Fibroblast of skin of abdomen (primary cell): ENCODE results near the gene MAPK8IP2.
"Not testable (repeated sequence)": the region's sequence is repeated elsewhere in the genome, so short reads cannot be mapped to it uniquely, and the experiment has no call there.

Source experiments
- DNase-seq: peaks from one replicate; pipeline ENCODE4 v3.0.0-alpha.2; 2013

The MAPK8IP2 gene

DNA sequence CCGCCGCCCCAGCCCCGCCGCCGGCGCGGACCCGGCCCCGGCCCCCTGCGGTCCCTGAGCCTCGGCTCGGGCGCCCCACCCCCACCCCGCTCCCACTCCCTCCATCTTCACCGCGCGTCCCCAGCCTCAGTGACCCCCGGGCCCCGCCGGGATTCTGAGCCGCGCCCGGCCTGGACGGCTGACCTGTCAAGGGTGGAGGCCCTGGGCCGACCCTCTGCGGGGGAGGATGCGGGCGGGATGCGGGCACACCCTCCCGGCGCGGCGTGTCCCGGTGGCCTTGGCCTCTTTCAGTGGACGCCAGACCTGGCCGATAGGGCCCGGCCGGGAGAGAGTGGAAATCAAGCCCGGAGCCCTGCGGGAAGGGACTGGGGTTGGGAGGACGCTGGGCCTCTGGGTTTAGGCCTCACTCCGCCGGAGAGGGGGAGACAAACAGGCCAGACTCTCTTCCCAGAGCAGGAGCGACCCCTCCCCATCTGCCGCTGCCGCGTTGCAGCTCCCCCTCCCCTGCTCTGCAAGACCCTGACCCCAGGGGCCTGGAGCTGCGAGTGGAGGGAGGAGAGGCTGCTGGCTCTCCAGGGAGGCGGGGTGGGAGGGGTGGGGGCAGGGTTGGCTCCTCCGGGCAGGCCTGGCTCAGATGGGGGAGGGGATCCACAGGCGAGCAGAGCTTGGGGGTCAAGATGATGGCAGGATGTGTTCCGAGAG lies 525 bp downstream of the MAPK8IP2 start:
- no peak for DNase-seq

DNA sequence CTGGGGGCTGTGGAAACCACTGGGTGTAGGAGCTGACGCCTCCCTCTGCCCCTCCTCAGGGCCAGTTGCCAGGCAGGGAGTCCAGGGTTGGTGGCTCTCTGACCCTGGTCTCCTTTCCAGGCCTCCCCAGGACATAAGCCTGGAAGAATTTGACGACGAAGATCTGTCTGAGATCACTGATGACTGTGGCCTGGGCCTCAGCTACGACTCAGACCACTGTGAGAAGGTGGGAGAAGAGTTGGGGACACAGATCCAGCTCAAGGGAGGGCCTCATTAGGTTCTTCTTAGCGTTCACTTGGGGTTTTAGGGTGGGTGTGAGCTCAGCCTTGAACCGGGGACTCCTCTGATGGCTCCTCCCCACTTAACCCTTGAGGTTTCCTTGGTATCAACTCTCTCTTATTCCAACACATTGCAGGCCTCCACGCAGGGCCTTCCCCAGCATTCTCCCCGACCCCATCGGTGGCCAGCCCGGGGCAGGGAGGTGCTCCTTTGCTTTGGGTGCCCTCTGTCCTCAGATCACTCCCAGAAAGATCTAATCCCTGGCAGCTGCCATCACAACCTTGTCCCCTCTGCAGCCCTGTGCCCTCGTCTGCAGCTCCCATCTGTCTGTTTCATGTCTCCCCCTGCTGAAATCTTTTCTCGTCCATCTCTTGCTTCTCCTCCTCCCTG lies 1.2 kb downstream of the MAPK8IP2 start:
- DNase-seq, result no peak

DNA sequence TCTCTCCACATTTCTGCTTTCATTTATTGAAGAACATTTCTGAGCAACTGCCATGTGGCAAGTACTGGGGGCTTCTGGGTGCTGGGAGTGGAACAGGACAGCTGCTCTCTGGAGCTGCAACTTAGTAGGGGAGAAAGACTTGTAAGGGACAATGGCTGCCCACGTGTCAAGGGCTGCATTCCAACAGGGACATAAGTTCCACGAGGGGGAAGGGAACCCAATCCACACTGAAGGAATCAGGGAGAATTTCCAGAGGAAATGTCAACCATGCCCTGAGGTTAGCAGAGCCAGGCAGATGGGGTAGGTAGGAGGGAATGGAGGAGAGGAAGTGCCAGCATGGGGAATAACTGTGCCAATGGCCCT lies 1.7 kb downstream of the MAPK8IP2 start:
- DNase-seq, result no peak

DNA sequence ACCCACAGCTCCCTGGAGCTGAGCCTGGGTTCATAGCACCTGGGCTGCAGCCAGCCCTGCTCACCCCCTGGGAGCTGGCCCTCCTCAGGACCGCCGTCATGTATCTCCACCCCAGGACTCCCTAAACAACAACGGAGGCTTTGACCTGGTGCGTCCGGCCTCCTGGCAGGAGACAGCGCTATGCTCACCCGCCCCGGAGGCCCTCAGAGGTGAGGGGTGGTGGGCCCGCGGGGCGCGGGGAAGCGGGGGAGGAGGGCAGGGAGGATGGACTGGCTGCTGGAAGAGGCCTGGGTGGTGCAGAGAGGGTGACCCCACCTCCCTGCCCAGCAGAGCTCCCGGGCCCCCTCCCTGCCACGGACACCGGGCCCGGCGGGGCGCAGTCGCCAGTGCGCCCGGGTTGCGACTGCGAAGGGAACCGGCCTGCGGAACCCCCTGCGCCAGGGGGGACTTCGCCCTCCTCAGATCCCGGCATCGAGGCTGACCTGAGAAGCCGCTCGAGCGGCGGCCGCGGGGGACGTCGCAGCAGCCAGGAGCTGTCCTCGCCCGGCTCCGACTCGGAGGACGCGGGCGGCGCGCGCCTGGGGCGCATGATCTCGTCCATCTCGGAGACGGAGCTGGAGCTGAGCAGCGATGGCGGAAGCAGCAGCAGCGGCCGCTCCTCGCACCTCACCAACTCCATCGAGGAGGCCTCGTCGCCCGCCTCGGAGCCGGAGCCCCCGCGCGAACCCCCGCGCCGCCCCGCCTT lies 3.1 kb downstream of the MAPK8IP2 start:
- no peak for DNase-seq

DNA sequence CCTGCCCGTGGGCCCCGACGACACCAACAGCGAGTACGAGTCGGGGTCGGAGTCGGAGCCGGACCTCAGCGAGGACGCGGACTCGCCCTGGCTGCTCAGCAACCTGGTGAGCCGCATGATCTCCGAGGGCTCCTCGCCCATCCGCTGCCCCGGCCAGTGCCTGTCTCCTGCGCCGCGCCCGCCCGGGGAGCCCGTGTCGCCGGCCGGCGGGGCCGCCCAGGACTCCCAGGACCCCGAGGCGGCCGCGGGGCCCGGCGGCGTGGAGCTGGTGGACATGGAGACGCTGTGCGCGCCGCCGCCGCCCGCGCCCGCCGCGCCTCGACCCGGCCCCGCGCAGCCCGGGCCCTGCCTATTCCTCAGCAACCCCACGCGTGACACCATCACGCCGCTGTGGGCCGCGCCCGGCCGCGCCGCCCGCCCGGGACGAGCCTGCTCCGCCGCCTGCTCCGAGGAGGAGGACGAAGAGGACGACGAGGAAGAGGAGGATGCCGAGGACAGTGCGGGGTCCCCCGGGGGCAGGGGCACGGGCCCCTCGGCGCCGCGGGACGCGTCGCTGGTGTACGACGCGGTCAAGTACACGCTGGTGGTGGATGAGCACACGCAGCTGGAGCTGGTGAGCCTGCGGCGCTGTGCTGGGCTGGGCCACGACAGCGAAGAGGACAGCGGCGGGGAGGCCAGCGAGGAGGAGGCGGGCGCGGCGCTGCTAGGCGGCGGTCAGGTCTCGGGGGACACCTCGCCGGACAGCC lies 3.8 kb downstream of the MAPK8IP2 start:
- no peak for DNase-seq

DNA sequence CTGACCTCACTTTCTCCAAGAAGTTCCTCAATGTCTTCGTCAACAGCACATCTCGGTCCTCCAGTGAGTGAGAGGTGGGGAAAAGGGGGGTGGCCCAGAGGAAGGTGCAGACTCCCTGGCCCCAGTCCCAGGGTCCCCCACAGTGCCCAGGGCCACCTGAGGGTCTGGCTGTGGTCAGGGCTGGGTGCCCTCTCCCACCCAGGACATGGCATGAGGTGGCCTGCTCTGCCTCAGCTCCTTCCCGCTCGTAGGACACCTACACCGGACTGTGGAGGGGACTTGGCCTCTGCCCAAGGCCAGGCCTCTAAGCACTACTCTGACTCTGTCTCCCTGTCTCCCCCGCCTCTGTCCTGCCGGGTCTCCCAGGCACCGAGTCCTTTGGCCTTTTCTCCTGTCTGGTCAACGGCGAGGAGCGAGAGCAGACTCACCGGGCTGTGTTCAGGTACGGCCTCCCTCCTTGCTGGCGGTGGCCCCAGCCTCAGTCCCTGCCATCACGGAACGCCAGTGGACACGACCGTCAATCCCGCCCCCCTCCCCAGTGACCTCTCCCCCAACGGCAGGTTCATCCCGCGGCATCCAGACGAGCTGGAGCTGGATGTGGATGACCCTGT lies 4.5 kb downstream of the MAPK8IP2 start:
- DNase-seq, result no peak

DNA sequence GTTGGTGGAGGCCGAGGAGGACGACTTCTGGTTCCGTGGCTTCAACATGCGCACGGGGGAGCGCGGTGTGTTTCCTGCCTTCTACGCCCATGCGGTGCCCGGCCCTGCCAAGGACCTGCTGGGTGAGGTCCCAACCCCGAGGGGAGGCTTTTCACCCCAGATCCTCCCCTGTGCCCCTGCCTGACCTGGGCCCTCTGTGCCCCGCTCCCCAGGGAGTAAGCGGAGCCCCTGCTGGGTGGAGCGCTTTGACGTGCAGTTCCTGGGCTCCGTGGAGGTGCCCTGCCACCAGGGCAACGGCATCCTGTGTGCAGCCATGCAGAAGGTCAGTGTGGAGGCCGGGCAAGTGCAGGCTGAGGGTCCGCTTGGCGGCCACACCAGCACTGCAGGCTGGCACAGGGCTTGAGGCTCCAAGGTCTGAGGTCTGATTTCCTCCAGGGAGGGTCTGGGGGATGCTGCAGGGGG lies 5.1 kb downstream of the MAPK8IP2 start:
- DNase-seq, result no peak

DNA sequence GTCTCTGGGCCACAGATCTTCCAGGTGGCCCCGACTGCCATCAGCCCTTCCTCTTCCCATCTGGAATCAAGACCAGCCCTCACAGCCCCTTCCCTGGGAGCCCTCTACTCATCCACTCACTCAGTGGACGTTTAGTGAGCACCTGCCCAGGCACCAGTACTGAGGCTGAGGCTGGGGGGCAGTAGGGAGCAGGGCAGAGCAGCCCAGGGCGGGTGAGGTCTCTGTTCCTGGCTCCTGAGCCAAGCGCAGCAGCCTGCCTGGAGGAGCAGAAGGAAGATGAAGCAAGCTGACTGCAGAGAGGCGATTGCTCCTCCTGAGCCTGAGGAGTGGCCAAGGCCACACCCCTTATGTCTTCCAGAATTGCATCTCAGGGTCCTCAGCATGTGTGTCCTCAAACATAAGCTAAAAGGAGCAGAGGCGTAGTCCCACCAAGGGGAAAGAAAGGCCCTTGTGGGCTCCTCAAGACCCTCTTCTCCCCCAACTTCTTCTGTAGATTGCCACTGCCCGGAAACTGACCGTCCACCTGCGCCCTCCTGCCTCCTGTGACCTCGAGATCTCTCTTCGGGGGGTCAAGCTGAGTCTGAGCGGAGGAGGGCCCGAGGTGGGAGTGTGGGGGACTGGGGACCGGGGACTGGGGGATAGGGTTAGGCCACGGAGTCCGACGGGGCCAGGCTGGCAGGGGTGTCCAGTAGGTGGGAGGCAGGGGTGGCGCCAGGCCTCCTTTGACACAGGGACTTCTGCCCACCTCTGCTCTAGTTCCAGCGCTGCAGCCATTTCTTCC lies 5.8 kb downstream of the MAPK8IP2 start:
- DNase-seq, result no peak

DNA sequence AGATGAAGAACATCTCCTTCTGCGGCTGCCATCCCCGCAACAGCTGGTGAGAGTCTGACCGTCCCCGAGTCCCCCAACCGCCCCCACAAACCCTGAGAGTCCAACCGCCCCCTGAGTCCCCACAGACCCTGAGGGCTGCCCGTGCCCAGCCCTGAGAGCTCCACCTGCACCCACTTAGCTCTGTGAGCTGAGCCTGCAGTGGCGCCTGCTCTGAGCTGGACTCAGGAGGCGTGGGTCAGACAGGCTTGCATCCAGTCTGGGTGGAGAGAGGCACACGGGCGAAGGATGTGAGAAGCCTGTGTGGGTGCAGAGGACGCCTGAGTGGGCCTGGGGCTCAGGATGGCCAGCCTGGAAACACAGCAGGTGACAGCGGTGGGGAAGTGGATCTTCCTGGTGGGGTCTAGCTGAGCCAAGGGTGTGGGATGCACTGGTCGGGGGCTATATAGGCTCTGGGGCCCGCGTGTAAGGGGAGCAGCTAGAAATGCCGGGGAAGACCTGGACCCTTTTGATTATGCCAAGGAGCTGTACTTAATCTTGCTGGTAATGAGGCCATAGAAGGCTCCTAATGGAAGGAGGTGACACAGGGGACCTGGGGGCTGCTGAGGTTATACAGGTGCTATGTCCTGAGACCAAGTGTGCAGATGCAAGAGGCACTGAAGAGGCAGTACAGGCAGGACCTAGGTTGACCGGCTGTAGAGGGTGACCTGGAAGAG lies 6.5 kb downstream of the MAPK8IP2 start:
- no peak for DNase-seq

DNA sequence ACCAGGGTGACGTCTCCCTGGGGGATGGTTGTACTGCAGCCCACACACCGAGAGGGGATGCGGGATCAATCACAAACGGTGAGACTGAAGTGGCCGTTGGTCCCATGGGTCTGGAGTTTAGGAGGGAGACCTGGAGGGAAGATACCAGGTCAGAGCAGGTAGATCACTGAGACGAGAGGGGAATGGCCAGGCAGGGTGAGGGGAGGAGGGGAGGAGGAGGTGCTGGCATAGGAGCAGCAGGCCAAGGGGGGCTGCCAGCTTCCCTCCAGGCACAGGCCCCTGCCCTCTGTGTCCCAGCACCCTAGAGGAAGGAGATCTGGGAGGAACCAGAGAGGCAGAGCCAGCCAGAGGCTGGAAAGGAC lies 7.0 kb downstream of the MAPK8IP2 start:
- DNase-seq, result no peak

DNA sequence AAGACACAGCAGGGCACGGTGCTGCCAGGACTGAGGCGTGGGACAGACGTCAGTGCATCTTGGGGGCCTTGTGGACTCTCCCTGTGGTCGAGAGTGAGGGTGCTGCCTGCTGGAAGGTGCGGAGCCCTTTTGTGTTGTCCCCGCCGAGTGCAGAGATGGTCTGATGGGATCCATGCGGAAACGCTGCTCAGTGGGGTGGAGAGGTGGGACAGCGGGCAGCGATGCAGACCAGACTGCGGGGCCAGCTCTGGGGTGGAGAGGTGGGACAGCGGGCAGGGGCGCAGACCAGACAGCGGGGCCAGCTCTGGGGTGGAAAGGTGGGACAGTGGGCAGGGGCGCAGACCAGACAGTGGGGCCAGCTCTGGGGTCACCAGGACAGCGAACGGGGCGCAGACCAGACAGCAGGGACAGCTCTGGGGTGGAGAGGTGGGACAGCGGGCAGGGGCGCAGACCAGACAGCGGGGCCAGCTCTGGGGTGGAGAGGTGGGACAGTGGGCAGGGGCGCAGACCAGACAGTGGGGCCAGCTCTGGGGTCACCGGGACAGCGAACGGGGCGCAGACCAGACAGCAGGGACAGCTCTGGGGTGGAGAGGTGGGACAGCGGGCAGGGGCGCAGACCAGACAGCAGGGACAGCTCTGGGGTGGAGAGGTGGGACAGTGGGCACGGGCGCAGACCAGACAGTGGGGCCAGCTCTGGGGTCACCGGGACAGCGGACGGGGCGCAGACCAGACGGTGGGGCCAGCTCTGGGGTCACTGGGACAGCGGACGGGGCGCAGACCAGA lies 7.7 kb downstream of the MAPK8IP2 start:
- DNase-seq, result not testable (repeated sequence)

DNA sequence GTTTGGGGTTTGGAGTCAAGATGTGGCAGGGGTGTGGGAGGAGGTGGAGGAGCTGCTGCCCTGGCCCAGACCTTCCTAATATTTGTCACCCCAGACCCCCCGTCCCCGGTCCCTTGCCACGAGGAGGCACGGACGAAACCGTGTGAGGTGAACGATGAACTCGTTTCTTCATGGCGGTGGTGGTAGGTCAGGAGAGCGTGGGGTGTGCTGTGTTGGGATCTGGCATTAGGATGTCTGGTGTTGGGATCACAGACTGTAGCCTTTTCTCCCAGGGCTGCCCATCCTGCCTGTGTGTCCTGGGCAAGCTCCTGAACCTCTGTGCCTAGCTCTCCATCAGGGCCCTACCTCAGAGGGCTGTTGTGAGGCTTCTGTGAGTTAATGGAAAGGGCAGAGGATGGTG lies 8.4 kb downstream of the MAPK8IP2 start:
- DNase-seq, result no peak

DNA sequence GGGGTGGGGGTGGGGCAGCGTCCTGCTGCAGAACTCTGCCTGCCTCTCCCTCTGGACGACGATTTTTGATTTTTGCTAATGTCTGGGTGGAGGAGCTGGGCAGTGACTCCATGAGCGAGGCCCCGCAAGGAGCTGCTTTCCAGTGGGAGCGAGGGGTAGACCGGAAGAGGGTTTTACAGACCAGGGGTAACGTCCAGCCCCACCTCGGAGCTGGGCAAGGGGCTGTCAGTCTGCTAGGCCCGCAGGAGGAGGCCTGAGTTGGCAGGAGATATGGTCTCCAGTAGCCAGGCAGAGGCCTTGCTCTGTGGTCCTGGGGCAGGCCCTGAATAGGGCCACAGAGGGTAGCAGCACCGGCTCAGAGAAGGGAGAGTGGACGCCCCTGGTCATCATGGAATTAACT lies 9.0 kb downstream of the MAPK8IP2 start:
- no peak for DNase-seq

DNA sequence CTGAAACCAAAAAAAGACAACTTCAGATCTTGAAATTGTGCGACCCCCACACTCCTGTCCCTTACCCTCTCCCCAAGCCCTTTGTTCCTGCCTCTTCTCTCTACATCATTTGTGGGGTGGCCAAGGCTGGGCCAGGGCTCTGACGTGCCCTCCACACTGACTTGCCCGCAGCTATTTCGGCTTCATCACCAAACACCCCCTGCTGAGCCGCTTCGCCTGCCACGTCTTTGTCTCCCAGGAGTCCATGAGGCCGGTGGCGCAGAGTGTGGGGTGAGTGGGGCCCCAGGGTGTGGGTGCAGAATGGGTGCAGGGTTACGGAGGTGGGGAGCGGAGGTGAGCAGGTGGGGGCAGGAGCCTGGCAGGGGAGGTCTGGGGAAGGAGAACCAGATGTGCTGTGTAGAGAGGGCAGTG lies 9.5 kb downstream of the MAPK8IP2 start:
- DNase-seq, result no peak

DNA sequence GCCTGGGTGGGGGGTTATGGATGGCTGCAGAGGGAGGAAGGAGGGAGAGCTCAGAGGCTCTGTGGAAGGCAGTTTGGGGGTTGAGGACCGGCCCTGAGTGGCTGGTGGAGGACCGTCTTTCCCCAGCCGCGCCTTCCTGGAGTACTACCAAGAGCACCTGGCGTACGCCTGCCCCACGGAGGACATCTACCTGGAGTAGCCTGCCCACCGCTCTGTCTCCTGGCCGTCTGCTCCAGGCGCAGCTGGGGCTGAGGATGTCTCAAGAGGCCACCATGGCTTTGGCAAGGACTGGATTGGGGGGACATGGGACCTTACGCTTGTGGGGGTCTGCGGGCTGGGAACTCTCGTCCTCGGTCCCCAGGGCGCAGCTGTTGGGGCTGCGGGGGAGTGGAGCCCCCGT lies 10.0 kb downstream of the MAPK8IP2 start:
- no peak for DNase-seq

DNA sequence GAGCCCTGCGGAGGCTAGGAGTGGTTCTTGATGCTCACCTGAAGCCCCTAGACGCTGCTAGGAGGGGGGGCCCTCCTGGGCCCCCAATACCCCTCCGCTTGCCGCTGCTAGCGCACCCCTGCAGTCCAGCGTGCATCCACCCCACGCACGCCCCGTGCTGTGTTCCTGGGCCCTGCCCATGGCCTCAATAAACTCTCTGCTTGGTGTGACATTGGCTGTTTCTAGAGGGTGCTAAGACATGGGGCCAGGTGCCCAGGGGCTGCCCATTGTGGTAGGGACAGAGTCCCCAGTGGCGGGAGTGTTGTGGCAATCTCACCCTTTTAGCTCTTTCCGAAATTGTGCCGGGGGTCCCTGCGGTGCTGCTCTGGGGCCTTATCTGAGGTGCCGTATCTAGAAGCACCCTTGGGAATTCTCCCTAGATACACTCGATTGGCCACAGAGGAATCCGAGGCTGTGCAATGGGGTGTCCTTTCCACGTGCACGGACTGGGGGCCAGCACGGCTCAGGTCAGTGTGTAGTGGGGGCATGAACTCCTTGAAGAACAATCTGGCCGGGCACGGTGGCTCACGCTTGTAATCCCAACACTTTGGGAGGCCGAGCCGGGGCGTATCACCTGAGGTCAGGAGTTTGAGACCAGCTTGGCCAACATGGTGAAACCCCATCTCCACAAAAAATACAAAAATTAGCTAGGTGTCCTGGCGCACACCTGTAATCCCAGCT lies 10.9 kb downstream of the MAPK8IP2 start:
- DNase-seq, result no peak

DNA sequence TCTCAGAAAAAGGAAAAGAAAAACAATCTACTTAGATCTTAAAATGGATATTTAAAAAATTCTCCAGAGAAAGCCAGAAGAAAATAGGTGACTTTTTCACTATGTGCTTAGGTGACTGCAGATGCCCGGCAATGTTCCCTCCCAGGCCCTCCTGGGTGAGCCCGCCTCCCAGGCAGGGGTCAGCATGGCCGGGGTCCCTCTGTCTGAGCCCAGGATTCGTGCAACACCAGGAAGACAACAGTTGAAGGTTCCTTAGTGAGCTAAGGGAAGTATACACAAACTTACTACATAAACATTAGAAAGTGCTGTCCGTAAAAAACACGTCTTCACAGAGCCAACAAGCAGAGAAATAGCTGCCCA lies 11.6 kb downstream of the MAPK8IP2 start:
- no peak for DNase-seq

DNA sequence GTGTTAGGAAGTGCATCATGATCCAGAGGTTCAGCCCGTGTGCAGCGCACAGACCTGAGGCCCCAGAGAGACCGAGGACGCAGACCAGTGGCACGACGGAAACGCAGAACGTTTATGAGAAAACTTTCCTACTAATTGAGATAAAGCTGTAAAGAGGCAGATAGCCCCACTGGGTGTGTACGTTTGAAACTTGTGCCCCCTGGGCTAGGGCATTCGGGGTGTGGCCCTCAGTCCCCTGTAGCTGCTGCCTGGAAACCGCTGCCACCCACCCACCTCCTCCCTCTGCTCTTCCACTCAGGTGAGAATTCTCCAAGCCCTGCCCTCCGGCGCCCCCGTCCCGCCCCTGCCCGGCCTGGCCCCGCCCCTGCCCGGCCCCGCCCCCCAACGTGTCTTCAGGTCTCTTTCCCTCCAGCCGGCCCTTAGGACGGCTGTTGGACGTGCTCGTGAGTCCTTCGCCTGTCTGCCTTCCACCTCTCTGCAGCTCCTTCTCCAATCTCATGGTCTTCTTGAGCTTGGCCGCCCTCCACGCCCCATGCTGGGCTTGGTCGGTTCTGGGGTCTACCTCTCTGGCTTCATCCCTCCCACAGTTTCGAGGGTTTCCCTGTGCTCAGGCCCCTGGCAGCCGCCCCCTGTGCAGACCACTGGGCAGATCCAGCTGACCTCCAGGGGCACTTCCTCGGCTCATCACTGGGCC lies 12.1 kb downstream of the MAPK8IP2 start:
- no peak for DNase-seq
